Chondrocyte (in vitro differentiated cells): ENCODE results near the gene INSM2. TPM values are rescaled to one million over a fixed set of nuclear protein-coding genes. Genes with fewer than 3 reads are reported as not detected.

ENCODE experiments used
- DNase-seq: peaks from one replicate; pipeline ENCODE4 v3.0.0; 2021; ENCODE audit warnings: mixed read lengths, low spot score
- H3K27ac Mint-ChIP-seq: one replicate; pipeline ENCODE4 v1.8.0; 2021; ENCODE audit warnings: mild to moderate bottlenecking, moderate library complexity, mixed read lengths; ENCODE audit not compliant: unreplicated experiment
- H3K27me3 Mint-ChIP-seq: 2 replicates; pipeline ENCODE4 v1.8.0; 2021; ENCODE audit warnings: low read depth, mixed read lengths
- H3K36me3 Mint-ChIP-seq: 2 replicates; pipeline ENCODE4 v1.8.0; 2021; ENCODE audit warnings: low read depth, mixed read lengths
- H3K4me1 Mint-ChIP-seq: 2 replicates; pipeline ENCODE4 v1.8.0; 2021; ENCODE audit warnings: low read depth, mild to moderate bottlenecking, mixed read lengths
- H3K4me3 Mint-ChIP-seq: one replicate; pipeline ENCODE4 v1.8.0; 2021; ENCODE audit warnings: mild to moderate bottlenecking, moderate library complexity, mixed read lengths; ENCODE audit not compliant: unreplicated experiment
- H3K9me3 Mint-ChIP-seq: 2 replicates; pipeline ENCODE4 v1.8.0; 2021; ENCODE audit warnings: low read depth, mixed read lengths
- total RNA-seq: library from RNA; stranded (reverse); gene quantifications from 3 replicates; pipeline ENCODE4 v1.2.1, GENCODE V29; 2021
- TF ChIP-seq, protein P1 (sequence below): fragments of 200-600 bp; sonication (generic); IDR thresholded peaks from 2 replicates; pipeline ENCODE4 v1.5.0; 2021; ENCODE audit warnings: antibody characterized with exemption, mild to moderate bottlenecking, moderate library complexity

Gene INSM2
- total RNA-seq, 1 donor from 2014 or later = not detected

DNA sequence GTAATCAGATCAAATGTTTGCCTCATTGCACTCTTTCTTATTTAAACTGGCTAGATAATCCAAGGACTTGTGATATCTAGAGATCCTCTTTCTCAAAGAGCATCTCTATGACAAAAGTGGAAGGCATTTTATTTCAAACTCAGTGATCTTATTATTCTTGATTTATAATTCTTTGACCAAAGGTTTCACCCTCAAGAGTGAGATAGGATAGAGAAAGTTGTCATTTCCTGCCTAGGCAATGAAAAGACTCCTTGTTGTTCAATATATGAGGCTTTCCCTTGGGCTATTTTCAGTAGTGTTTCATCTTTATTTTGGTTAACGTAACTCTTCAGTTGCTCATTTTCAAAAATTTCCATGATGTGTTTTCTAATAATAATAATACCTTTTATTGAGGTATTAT lies 18.0 kb upstream of the INSM2 start:
- no peak overlapping the region for H3K27ac Mint-ChIP-seq
- H3K4me3 Mint-ChIP-seq = no peak overlapping the region
- H3K4me1 Mint-ChIP-seq = no peaks in the 10 kb centered on the region
- no peak for DNase-seq
- TF ChIP-seq, protein P1, sequence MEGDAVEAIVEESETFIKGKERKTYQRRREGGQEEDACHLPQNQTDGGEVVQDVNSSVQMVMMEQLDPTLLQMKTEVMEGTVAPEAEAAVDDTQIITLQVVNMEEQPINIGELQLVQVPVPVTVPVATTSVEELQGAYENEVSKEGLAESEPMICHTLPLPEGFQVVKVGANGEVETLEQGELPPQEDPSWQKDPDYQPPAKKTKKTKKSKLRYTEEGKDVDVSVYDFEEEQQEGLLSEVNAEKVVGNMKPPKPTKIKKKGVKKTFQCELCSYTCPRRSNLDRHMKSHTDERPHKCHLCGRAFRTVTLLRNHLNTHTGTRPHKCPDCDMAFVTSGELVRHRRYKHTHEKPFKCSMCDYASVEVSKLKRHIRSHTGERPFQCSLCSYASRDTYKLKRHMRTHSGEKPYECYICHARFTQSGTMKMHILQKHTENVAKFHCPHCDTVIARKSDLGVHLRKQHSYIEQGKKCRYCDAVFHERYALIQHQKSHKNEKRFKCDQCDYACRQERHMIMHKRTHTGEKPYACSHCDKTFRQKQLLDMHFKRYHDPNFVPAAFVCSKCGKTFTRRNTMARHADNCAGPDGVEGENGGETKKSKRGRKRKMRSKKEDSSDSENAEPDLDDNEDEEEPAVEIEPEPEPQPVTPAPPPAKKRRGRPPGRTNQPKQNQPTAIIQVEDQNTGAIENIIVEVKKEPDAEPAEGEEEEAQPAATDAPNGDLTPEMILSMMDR = no peak
- peaks cover 3% of the 10 kb centered on the region for H3K9me3 Mint-ChIP-seq
- peaks cover 13% of the 10 kb centered on the region for H3K27me3 Mint-ChIP-seq
- H3K36me3 Mint-ChIP-seq = no peaks in the 10 kb centered on the region

DNA sequence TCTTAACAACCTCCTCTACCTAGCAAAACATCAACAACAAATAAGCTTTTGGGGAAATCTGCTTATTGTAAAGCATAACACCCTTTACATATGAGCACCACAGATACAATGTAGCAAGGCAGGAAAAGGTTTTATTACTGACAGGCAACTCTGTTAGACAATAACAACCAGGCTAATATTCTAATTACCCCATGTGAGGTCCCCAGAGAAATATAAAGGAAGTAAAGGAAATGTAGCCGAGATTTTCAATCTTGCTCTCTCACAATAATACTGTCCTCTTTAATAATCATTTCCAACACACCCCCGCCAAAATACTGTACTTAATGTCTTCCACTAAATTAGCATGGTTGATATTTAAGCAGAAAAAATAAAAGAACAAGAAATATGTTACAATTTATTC lies 14.0 kb upstream of the INSM2 start:
- no peak overlapping the region for H3K27ac Mint-ChIP-seq
- TF ChIP-seq, protein P1 = no peak

DNA sequence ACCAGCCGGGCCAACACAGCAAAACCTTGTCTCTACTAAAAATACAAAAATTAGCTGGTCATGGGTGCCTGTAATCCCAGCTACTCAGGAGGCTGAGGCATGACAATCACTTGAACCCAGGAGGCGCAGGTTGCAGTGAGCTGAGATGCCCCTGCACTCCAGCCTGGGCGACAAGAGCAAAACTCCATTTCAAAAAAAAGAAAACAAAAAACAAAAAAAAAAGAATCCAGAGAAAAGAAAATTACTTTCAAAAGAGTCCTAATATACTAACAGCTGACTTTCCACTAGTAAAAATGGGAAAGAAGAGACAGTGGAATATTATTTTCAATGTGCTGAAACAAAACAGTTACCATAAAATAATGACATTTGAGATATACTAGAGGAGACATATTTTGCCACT lies 8.3 kb upstream of the INSM2 start:
- TF ChIP-seq, protein P1 = no peak
- H3K4me3 Mint-ChIP-seq = no peak overlapping the region
- H3K9me3 Mint-ChIP-seq = no peaks in the 10 kb centered on the region
- peaks cover 45% of the 10 kb centered on the region for H3K27me3 Mint-ChIP-seq
- no peaks in the 10 kb centered on the region for H3K36me3 Mint-ChIP-seq
- no peak overlapping the region for H3K27ac Mint-ChIP-seq
- no peak for DNase-seq
- H3K4me1 Mint-ChIP-seq = no peaks in the 10 kb centered on the region

More for the DNA sequence above, 14.0 kb upstream of the INSM2 start:
- no peaks in the 10 kb centered on the region for H3K36me3 Mint-ChIP-seq
- H3K9me3 Mint-ChIP-seq = no peaks in the 10 kb centered on the region
- no peaks in the 10 kb centered on the region for H3K4me1 Mint-ChIP-seq
- no peak for DNase-seq
- H3K27me3 Mint-ChIP-seq = peaks cover 21% of the 10 kb centered on the region
- H3K4me3 Mint-ChIP-seq = no peak overlapping the region

DNA sequence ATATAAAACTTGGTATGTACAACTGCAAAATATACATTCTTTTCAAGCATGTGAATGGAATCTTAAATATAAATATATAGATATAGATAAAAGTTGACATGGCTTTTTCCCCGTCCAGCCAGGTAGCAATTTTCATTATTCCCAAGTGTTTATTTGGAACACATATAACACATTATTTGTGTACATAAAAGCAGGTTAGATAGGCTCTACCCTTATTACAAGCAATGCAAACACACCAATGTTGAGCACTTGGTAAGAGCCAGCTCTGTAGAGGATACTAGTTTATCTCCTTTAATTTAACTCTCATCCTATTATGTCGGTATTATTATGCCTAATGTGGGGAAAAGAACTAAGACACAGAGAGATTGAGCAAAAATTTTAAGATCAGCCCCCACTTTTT lies 7.0 kb upstream of the INSM2 start:
- TF ChIP-seq, protein P1 = no peak
- no peak overlapping the region for H3K27ac Mint-ChIP-seq
- H3K36me3 Mint-ChIP-seq = no peaks in the 10 kb centered on the region
- H3K27me3 Mint-ChIP-seq = peaks cover 47% of the 10 kb centered on the region
- no peak overlapping the region for H3K4me3 Mint-ChIP-seq
- no peaks in the 10 kb centered on the region for H3K9me3 Mint-ChIP-seq
- DNase-seq = no peak
- no peaks in the 10 kb centered on the region for H3K4me1 Mint-ChIP-seq

DNA sequence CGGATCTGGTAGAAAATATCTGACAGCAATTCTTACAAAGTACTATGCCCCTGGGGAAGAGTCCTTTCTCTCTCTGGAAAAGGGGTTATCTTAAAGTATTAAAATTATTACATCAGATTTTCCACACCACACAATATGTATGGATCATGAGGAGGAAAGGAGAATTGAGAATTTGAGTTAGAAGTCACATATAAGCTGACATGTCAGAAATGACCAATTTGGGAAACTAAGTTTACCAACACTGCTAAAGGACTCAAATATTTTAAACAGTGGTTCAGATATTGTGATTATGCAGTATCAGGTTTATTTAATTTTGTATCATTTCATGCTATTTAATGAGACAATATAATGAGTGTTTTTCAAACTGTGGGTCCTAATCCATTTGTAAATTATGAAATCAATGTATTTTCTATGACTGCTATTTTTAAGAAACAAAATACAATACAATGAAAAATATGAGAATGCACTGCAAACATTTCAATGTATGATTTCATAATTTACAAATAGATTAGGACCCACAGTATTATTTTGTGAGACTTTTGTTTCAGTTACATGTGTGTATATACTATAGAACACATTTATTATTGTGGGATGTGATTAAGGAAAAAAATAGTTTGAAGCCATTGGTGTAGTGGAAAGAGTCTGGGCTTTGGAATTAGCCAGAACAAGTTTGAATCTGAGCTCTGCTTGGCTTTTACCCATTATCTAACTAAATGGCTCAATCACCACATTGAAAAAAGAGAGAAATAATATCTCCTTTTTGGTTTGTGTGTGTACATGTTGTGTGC lies 1.8 kb upstream of the INSM2 start:
- H3K9me3 Mint-ChIP-seq = no peaks in the 10 kb centered on the region
- peaks cover 60% of the 10 kb centered on the region for H3K27me3 Mint-ChIP-seq
- no peaks in the 10 kb centered on the region for H3K36me3 Mint-ChIP-seq
- TF ChIP-seq, protein P1 = no peak
- peaks cover 11% of the 10 kb centered on the region for H3K4me1 Mint-ChIP-seq
- no peak for DNase-seq
- no peak overlapping the region for H3K4me3 Mint-ChIP-seq
- H3K27ac Mint-ChIP-seq = no peak overlapping the region
